ENCODE data around the gene CEP43. TPM values are rescaled to one million over a fixed set of nuclear protein-coding genes. Genes with fewer than 3 reads are reported as not detected.

The CEP43 gene
- total and polyA plus RNA-seq, 2 of the 8 experiments (the other 6 are each of a cell fraction or from before 2014, with no cell fraction given): 12.0 to 31.2 TPM

DNA sequence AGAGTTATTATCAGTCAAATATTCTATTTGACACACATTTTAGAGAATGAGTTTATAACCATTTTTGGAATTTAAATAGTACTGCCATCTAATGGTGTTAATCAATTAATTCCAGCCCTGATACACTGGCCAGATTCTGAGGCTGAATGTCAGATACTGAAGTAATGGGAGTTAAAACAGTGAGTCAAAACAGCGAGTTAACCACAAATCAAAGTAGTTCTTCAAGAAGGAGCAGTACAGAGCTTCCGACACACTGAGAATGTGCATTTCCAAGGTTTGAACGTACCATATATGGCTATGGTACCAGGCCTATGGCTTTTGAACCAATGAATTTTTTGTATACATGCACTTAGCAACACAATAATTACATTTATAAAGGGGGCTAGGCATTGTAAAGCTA is 11.3 kb upstream of the CEP43 start (continued):
- TF ChIP-seq, protein P1, sequence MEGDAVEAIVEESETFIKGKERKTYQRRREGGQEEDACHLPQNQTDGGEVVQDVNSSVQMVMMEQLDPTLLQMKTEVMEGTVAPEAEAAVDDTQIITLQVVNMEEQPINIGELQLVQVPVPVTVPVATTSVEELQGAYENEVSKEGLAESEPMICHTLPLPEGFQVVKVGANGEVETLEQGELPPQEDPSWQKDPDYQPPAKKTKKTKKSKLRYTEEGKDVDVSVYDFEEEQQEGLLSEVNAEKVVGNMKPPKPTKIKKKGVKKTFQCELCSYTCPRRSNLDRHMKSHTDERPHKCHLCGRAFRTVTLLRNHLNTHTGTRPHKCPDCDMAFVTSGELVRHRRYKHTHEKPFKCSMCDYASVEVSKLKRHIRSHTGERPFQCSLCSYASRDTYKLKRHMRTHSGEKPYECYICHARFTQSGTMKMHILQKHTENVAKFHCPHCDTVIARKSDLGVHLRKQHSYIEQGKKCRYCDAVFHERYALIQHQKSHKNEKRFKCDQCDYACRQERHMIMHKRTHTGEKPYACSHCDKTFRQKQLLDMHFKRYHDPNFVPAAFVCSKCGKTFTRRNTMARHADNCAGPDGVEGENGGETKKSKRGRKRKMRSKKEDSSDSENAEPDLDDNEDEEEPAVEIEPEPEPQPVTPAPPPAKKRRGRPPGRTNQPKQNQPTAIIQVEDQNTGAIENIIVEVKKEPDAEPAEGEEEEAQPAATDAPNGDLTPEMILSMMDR (IDR thresholded peaks at IDR 0.05; ENCODE audit: control extremely low read depth in 1 of 3, insufficient read depth in 1 of 3, low read depth in 1 of 3, low read length in 3 of 3): no peak
- TF ChIP-seq TEAD4 (IDR thresholded peaks at IDR 0.05; ENCODE audit: low read depth, low read length): no peak
- no peak for TF ChIP-seq RBBP5 (IDR thresholded peaks at IDR 0.05; ENCODE audit: borderline replicate concordance, low read depth, low read length)
- no peak for TF ChIP-seq ZNF274 (IDR thresholded peaks at IDR 0.05; ENCODE audit: borderline replicate concordance, extremely low read depth, low read length)
- no peak for TF ChIP-seq TCF12 (IDR thresholded peaks at IDR 0.05; ENCODE audit: low read depth, low read length)
- TF ChIP-seq POLR2A (IDR thresholded peaks at IDR 0.05; ENCODE audit: control extremely low read depth in 1 of 2, low read depth in 2 of 2, low read length in 2 of 2): no peak
